Measurements from ENCODE around the gene AUTS2. TPM values are rescaled to one million over a fixed set of nuclear protein-coding genes. Genes with fewer than 3 reads are reported as not detected.

AUTS2 gene
- total and polyA plus RNA-seq, 2 of the 8 experiments (the other 6 are each of a cell fraction or from before 2014, with no cell fraction given): 25.9 to 101 TPM

DNA sequence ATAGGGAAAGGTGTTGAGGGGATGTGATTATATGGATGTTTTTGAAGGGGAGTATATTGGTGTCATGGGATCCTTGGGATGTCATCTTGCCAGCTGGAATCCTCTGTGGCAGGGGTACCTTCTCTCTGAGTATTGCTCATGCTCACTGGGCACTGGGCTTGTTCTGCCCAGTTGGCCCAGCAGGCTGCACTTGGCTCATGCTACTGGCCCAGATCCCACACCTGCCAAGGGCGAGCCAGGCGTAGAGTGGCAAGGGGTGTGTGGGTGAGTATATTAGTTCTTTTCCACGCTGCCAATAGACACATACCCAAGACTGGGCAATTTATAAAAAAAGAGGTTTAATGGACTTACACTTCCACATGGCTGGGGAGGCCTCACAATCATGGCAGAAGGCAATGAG is 311.9 kb downstream of the AUTS2 start:
- Histone ChIP-seq H3K4me2 (ENCODE audit: insufficient read depth in 1 of 2, low read depth in 2 of 2, low read length in 2 of 2) (no peak overlapping the region), H2BK5ac (ENCODE audit: low read depth, low read length) (no peak overlapping the region), H3K23ac (ENCODE audit: insufficient read length) (no peak overlapping the region), H2BK12ac (ENCODE audit: low read depth, low read length) (no peak overlapping the region), H4K5ac (ENCODE audit: insufficient read length, low read depth, low read length) (no peak overlapping the region), H2BK15ac (ENCODE audit: low read length) (no peak overlapping the region), H3K79me2 (ENCODE audit: control insufficient read depth in 1 of 2, insufficient read depth in 2 of 2, low read length in 2 of 2) (no peaks in the 10 kb centered on the region), H3K79me1 (ENCODE audit: low read depth, low read length) (no peaks in the 10 kb centered on the region), H2BK120ac (replicated peaks; ENCODE audit: low read depth, low read length) (no peak overlapping the region), H3K56ac (replicated peaks; ENCODE audit: insufficient read length, low read depth, low read length) (no peak overlapping the region), H3K4me3 (ENCODE audit: extremely low read depth in 1 of 4, insufficient read depth in 2 of 4, low read depth in 3 of 4, low read length in 4 of 4) (no peak overlapping the region), H3K9ac (replicated peaks in 1 of 4; ENCODE audit: extremely low read depth in 1 of 4, low read depth in 3 of 4, low read length in 3 of 4) (no peak overlapping the region), H2AK5ac (ENCODE audit: low read depth, low read length) (no peak overlapping the region), H4K8ac (ENCODE audit: extremely low read depth, insufficient read depth, low read length) (no peak overlapping the region), H3K4me1 (replicated peaks in 1 of 4; ENCODE audit: control insufficient read depth in 3 of 4, insufficient read depth in 4 of 4, low read length in 3 of 4) (no peaks in the 10 kb centered on the region), H3K27me3 (replicated peaks in 1 of 4; ENCODE audit: control insufficient read depth in 3 of 4, extremely low read depth in 1 of 4, insufficient read depth in 3 of 4, low read length in 3 of 4) (no peaks in the 10 kb centered on the region), H3K23me2 (ENCODE audit: low read depth, low read length) (no peaks in the 10 kb centered on the region), H3K4ac (replicated peaks; ENCODE audit: insufficient read length, low read depth, low read length) (no peak overlapping the region), H3K9me3 (ENCODE audit: insufficient read depth in 2 of 2, low read depth in 1 of 2, low read length in 1 of 2) (no peaks in the 10 kb centered on the region), H2BK20ac (ENCODE audit: low read length) (no peak overlapping the region), H3K14ac (ENCODE audit: insufficient read length) (no peak overlapping the region), H3K18ac (ENCODE audit: extremely low read depth, low read length) (no peak overlapping the region), H2AFZ (ENCODE audit: low read length) (no peak overlapping the region), H4K20me1 (replicated peaks in 1 of 2; ENCODE audit: control insufficient read depth in 1 of 2, insufficient read depth in 2 of 2, low read length in 2 of 2) (no peaks in the 10 kb centered on the region), H3K27ac (ENCODE audit: low read depth, low read length) (no peak overlapping the region), H3K36me3 (ENCODE audit: control insufficient read depth in 2 of 4, insufficient read depth in 4 of 4, low read length in 3 of 4) (no peaks in the 10 kb centered on the region), H4K91ac (replicated peaks; ENCODE audit: insufficient read length, low read length) (no peak overlapping the region)
- WGBS, 2 experiments (ENCODE audit: extremely low coverage in 1 of 2, insufficient coverage in 1 of 2, insufficient read length in 1 of 2, insufficient replicate concordance in 2 of 2, low coverage in 1 of 2, low lambda C conversion rate in 2 of 2, missing lambda C conversion rate in 1 of 2): 88% methylated on average over 3 of the region's 3 CpGs; no CpG with 5 or more reads in 1 of the 2 experiments
- FAIRE-seq (no peak), DNase-seq (ENCODE audit: low read depth in 1 of 2, low spot score in 2 of 2) (no peak)
- CTCF ChIA-PET (ENCODE audit: partially characterized antibody): no interaction called here
- POLR2A ChIA-PET (ENCODE audit: partially characterized antibody): no interaction called here
- TF ChIP-seq RXRA (IDR thresholded peaks at IDR 0.05; ENCODE audit: insufficient read depth, low read depth, low read length) (no peak), KDM4A (IDR thresholded peaks at IDR 0.05; ENCODE audit: low read depth, low read length, severe bottlenecking) (no peak), CEBPB (IDR thresholded peaks at IDR 0.05; ENCODE audit: low read depth, low read length) (no peak), BRCA1 (IDR thresholded peaks at IDR 0.05; ENCODE audit: low read depth, low read length) (no peak), EZH2 (IDR thresholded peaks at IDR 0.05; ENCODE audit: low read depth, low read length, severe bottlenecking) (no peak), RAD21 (IDR thresholded peaks at IDR 0.05 in 1 of 2, conservative IDR thresholded peaks at IDR 0.05 in 1 of 2; ENCODE audit: low read depth in 2 of 2, low read length in 2 of 2) (no peak), SAP30 (IDR thresholded peaks at IDR 0.05; ENCODE audit: insufficient read depth, insufficient replicate concordance, low read length) (no peak), TCF12 (IDR thresholded peaks at IDR 0.05; ENCODE audit: low read depth, low read length) (no peak), PHF8 (conservative IDR thresholded peaks at IDR 0.05; ENCODE audit: low read depth, low read length) (no peak), NANOG (IDR thresholded peaks at IDR 0.05; ENCODE audit: insufficient read depth, low read depth, low read length, poor library complexity, severe bottlenecking) (no peak)
- TF ChIP-seq, protein P1, sequence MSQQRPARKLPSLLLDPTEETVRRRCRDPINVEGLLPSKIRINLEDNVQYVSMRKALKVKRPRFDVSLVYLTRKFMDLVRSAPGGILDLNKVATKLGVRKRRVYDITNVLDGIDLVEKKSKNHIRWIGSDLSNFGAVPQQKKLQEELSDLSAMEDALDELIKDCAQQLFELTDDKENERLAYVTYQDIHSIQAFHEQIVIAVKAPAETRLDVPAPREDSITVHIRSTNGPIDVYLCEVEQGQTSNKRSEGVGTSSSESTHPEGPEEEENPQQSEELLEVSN (IDR thresholded peaks at IDR 0.05): no peak
